Measurements from ENCODE around the gene PRMT7.

The PRMT7 gene

GRCh38 chr16:68401871-68402747, 91.3 kb downstream of the PRMT7 start:
- DNase-seq, result no peak

GRCh38 chr16:68402748-68403040, 91.9 kb downstream of the PRMT7 start:
- DNase-seq, result no peak

GRCh38 chr16:68403177-68403576, 92.4 kb downstream of the PRMT7 start:
- DNase-seq, result no peak

GRCh38 chr16:68403704-68404103, 92.9 kb downstream of the PRMT7 start:
- no peak for DNase-seq

GRCh38 chr16:68404736-68405345, 94.0 kb downstream of the PRMT7 start:
- DNase-seq, result no peak

GRCh38 chr16:68406458-68407152, 95.8 kb downstream of the PRMT7 start:
- no peak for DNase-seq

All from NCI-H2171 treated with DMSO at 0.1 percent for 48 hours (cell line).